Measurements from ENCODE around the gene KCNE3.

The KCNE3 gene

DNA sequence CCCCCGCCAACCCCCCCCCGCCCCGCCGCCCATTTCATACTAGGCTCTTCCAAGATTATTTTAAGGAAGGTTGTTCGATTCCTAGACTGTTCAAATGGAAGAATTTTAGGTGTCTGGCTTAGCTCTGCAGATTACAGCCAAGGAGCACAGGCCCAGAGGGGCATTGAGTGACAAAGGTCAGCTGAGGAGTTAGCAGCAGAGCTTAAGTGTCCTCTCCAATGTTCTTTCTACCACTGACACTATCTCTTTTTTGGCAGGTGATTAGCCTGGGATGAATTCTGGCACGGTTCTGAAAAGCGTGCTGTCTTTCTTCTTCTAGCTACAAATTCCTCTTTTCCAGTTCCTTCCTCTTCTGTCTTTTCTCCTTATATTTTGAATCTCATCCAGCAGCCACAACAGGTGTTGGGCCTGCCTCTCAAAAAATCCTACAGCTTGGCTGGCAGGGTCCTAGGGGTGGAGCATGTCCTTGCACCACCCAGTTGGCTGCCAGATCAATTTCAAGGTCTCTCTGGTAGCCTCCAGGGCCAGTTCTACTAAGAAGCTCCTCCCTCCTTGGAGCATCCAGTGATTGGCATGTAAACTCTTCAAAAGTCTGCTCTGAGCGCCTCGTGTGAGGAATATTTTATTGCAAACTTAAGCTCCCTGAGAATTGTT is 23.0 kb downstream of the KCNE3 start:
- no peaks in the 10 kb centered on the region for H3K4me1 ChIP-seq (ENCODE audit: insufficient read depth, low read length)
- no peaks in the 10 kb centered on the region for H4K20me1 ChIP-seq (ENCODE audit: insufficient read depth, low read length)
- no peak overlapping the region for H3K27ac ChIP-seq (ENCODE audit: low read length)
- no peak for TF ChIP-seq EZH2 (IDR thresholded peaks at IDR 0.05; ENCODE audit: borderline replicate concordance, low read depth, low read length, severe bottlenecking)
- TF ChIP-seq, protein P1, sequence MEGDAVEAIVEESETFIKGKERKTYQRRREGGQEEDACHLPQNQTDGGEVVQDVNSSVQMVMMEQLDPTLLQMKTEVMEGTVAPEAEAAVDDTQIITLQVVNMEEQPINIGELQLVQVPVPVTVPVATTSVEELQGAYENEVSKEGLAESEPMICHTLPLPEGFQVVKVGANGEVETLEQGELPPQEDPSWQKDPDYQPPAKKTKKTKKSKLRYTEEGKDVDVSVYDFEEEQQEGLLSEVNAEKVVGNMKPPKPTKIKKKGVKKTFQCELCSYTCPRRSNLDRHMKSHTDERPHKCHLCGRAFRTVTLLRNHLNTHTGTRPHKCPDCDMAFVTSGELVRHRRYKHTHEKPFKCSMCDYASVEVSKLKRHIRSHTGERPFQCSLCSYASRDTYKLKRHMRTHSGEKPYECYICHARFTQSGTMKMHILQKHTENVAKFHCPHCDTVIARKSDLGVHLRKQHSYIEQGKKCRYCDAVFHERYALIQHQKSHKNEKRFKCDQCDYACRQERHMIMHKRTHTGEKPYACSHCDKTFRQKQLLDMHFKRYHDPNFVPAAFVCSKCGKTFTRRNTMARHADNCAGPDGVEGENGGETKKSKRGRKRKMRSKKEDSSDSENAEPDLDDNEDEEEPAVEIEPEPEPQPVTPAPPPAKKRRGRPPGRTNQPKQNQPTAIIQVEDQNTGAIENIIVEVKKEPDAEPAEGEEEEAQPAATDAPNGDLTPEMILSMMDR (IDR thresholded peaks at IDR 0.05; ENCODE audit: borderline replicate concordance, extremely low read depth, low read length, poor library complexity, severe bottlenecking) = no peak
- H3K4me2 ChIP-seq (ENCODE audit: insufficient read depth, low read length) = no peak overlapping the region
- no peaks in the 10 kb centered on the region for H3K9me3 ChIP-seq (ENCODE audit: insufficient read depth, low read length, severe bottlenecking)
- DNase-seq = no peak
- H3K9ac ChIP-seq (ENCODE audit: low read depth, low read length) = no peak overlapping the region
- H3K4me3 ChIP-seq (ENCODE audit: low read depth in 1 of 2, low read length in 2 of 2) = no peak overlapping the region
- H2AFZ ChIP-seq (ENCODE audit: low read depth, low read length) = no peak overlapping the region
- H3K79me2 ChIP-seq (ENCODE audit: insufficient read depth, low read length) = no peaks in the 10 kb centered on the region
- ATAC-seq (ENCODE audit: insufficient read depth, low read depth) = no peak
- H3K27me3 ChIP-seq (ENCODE audit: insufficient read depth, low read length, poor library complexity) = peaks cover 11% of the 10 kb centered on the region
- H3K36me3 ChIP-seq (ENCODE audit: insufficient read depth, low read length) = no peaks in the 10 kb centered on the region

DNA sequence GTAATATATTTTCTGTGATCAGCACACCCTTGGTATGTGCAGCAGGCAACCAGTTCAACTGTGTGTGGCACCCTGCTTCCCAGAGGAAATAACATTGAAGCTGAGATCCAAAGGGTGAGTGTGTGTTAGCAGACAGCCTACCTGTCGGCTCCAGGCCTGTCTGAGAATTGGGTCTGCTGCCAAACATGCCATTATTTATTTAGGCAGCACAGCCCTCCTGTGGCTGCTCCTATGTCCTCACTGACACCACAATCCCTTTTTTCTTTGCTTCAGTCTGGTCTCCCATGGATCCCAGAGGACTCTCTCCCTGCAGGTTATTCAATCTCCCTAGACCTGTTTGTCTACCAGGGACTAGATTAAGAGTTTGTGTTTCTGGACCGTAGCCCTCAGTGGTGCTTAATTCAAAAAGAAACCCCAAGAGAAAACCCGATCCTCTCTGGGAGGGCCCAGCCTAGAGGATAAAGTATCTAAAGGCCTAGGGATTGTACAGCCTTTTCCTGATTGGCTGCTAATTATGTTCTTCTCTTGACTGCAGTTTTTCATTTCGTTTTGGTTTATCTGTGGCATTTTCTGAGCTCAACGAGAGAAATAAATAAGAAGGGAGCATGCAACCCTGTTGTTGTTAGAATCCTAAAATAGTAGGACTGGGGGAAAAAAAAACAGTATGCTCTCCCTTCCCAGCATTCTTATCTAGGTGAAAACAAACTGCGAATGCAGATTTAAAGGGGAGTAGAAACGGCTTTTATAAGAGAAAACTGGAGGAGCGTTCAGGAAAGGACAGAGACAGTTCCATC is 24.1 kb downstream of the KCNE3 start:
- TF ChIP-seq, protein P1 (IDR thresholded peaks at IDR 0.05; ENCODE audit: borderline replicate concordance, extremely low read depth, low read length, poor library complexity, severe bottlenecking) = no peak
- TF ChIP-seq EZH2 (IDR thresholded peaks at IDR 0.05; ENCODE audit: borderline replicate concordance, low read depth, low read length, severe bottlenecking) = no peak
- H3K9ac ChIP-seq (ENCODE audit: low read depth, low read length) = no peak overlapping the region
- H3K27me3 ChIP-seq (ENCODE audit: insufficient read depth, low read length, poor library complexity) = peaks cover 11% of the 10 kb centered on the region
- no peak overlapping the region for H2AFZ ChIP-seq (ENCODE audit: low read depth, low read length)
- no peak overlapping the region for H3K4me3 ChIP-seq (ENCODE audit: low read depth in 1 of 2, low read length in 2 of 2)
- ATAC-seq (ENCODE audit: insufficient read depth, low read depth) (no peak), DNase-seq (no peak)
- H3K9me3 ChIP-seq (ENCODE audit: insufficient read depth, low read length, severe bottlenecking) = no peaks in the 10 kb centered on the region
- no peak overlapping the region for H3K27ac ChIP-seq (ENCODE audit: low read length)
- H3K79me2 ChIP-seq (ENCODE audit: insufficient read depth, low read length) = no peaks in the 10 kb centered on the region
- H3K4me1 ChIP-seq (ENCODE audit: insufficient read depth, low read length) = no peaks in the 10 kb centered on the region
- no peak overlapping the region for H3K4me2 ChIP-seq (ENCODE audit: insufficient read depth, low read length)
- H4K20me1 ChIP-seq (ENCODE audit: insufficient read depth, low read length) = no peaks in the 10 kb centered on the region
- no peaks in the 10 kb centered on the region for H3K36me3 ChIP-seq (ENCODE audit: insufficient read depth, low read length)

DNA sequence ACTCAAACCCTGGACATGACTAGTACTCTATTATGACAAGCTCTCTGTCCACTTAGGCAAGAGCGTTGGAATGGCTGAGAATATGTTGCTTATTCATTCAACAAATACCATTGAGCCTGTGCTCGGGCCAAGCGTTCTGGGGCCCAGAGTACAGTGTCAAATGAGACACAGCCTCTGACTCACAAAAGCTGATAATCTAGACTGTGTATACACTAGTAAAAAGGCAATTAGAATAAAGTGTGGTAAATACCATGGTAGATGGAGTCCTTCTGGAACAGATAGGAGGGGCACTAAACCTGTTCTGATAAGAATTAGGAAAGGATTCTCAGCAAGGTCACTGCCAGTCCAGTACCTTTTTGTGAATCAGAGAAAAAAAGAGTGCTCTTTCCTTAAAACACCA is 24.7 kb downstream of the KCNE3 start:
- Histone ChIP-seq H3K4me2 (ENCODE audit: insufficient read depth, low read length) (no peak overlapping the region), H3K4me1 (ENCODE audit: insufficient read depth, low read length) (no peaks in the 10 kb centered on the region), H2AFZ (ENCODE audit: low read depth, low read length) (no peak overlapping the region), H3K4me3 (ENCODE audit: low read depth in 1 of 2, low read length in 2 of 2) (no peak overlapping the region), H3K36me3 (ENCODE audit: insufficient read depth, low read length) (no peaks in the 10 kb centered on the region), H4K20me1 (ENCODE audit: insufficient read depth, low read length) (no peaks in the 10 kb centered on the region), H3K9me3 (ENCODE audit: insufficient read depth, low read length, severe bottlenecking) (no peaks in the 10 kb centered on the region), H3K27me3 (ENCODE audit: insufficient read depth, low read length, poor library complexity) (peaks cover 11% of the 10 kb centered on the region), H3K27ac (ENCODE audit: low read length) (no peak overlapping the region), H3K9ac (ENCODE audit: low read depth, low read length) (no peak overlapping the region), H3K79me2 (ENCODE audit: insufficient read depth, low read length) (no peaks in the 10 kb centered on the region)
- ATAC-seq (ENCODE audit: insufficient read depth, low read depth) (no peak), DNase-seq (no peak)
- TF ChIP-seq EZH2 (IDR thresholded peaks at IDR 0.05; ENCODE audit: borderline replicate concordance, low read depth, low read length, severe bottlenecking) = no peak
- TF ChIP-seq, protein P1 (IDR thresholded peaks at IDR 0.05; ENCODE audit: borderline replicate concordance, extremely low read depth, low read length, poor library complexity, severe bottlenecking) = no peak
